Measurements from ENCODE around the gene ARID1A. TPM values are rescaled to one million over a fixed set of nuclear protein-coding genes. Genes with fewer than 3 reads are reported as not detected.
A peak's percentile ranks its signal among the peaks of the same experiment; 100 is the strongest.

Gene ARID1A
- total and polyA plus RNA-seq, 2 experiments from 2014 or later, result 8.2 to 13.4 TPM

GRCh38 chr1:26782521-26783212 lies 86.9 kb downstream of the ARID1A start:
- no peak for TF ChIP-seq EZH2 (IDR thresholded peaks at IDR 0.05; ENCODE audit: insufficient read depth, poor library complexity, severe bottlenecking)
- Histone ChIP-seq H3K36me3 (ENCODE audit: low read depth) (peaks cover 43% of the 10 kb centered on the region), H3K27me3 (replicated peaks; ENCODE audit: insufficient read depth) (no peaks in the 10 kb centered on the region), H2AFZ (no peak overlapping the region), H3K9me3 (ENCODE audit: low read depth) (no peaks in the 10 kb centered on the region), H3K9me2 (ENCODE audit: insufficient read depth) (no peaks in the 10 kb centered on the region), H3K79me2 (ENCODE audit: insufficient read depth) (peaks cover 50% of the 10 kb centered on the region), H3K4me3 (no peak overlapping the region), H3F3A (ENCODE audit: insufficient read depth) (peaks cover 64% of the 10 kb centered on the region), H4K20me1 (ENCODE audit: insufficient read depth) (no peaks in the 10 kb centered on the region), H3K9ac (no peak overlapping the region), H3K4me2 (ENCODE audit: unreplicated experiment) (no peak overlapping the region), H3K4me1 (ENCODE audit: insufficient read depth) (peaks cover 40% of the 10 kb centered on the region), H3K27ac (no peak overlapping the region)
- DNase-seq, result no peak
- in situ Hi-C loops (cut with MboI), result loop anchor here (10.0 kb wide), 1 partner anchor 88 kb away; the partner anchor contains the start of gene ARID1A
- WGBS, 2 experiments (ENCODE audit: low coverage in 1 of 2, low lambda C conversion rate in 2 of 2, missing lambda C conversion rate in 2 of 2), result 53 to 61% methylated on average over 3 of the region's 3 CpGs

GRCh38 chr1:26783646-26784022 lies 87.8 kb downstream of the ARID1A start:
- Histone ChIP-seq H3F3A (ENCODE audit: insufficient read depth) (peaks cover 68% of the 10 kb centered on the region), H3K4me1 (ENCODE audit: insufficient read depth) (peaks cover 42% of the 10 kb centered on the region), H3K4me3 (no peak overlapping the region), H3K9me2 (ENCODE audit: insufficient read depth) (no peaks in the 10 kb centered on the region), H3K9me3 (ENCODE audit: low read depth) (no peaks in the 10 kb centered on the region), H4K20me1 (ENCODE audit: insufficient read depth) (no peaks in the 10 kb centered on the region), H2AFZ (no peak overlapping the region), H3K9ac (no peak overlapping the region), H3K27me3 (replicated peaks; ENCODE audit: insufficient read depth) (no peaks in the 10 kb centered on the region), H3K79me2 (ENCODE audit: insufficient read depth) (peaks cover 40% of the 10 kb centered on the region), H3K36me3 (ENCODE audit: low read depth) (peaks cover 35% of the 10 kb centered on the region), H3K27ac (peak overlapping the region; percentile 98; the same call in 1 of the 2 replicates), H3K4me2 (ENCODE audit: unreplicated experiment) (no peak overlapping the region)
- no peak for TF ChIP-seq EZH2phosphoT487 (IDR thresholded peaks at IDR 0.05; ENCODE audit: insufficient read depth, low read depth)
- no peak for TF ChIP-seq EZH2 (IDR thresholded peaks at IDR 0.05; ENCODE audit: insufficient read depth, poor library complexity, severe bottlenecking)
- in situ Hi-C loops (cut with MboI), result loop anchor here (10.0 kb wide), 1 partner anchor 89 kb away; the partner anchor contains the start of gene ARID1A
- DNase-seq, result no peak
- WGBS, 2 experiments (ENCODE audit: low coverage in 1 of 2, low lambda C conversion rate in 2 of 2, missing lambda C conversion rate in 2 of 2), result 89% methylated on average over 5 of the region's 5 CpGs

- Histone ChIP-seq H3K9me3 (ENCODE audit: low read depth) (no peaks in the 10 kb centered on the region), H4K20me1 (ENCODE audit: insufficient read depth) (no peaks in the 10 kb centered on the region), H3K4me1 (ENCODE audit: insufficient read depth) (peaks cover 44% of the 10 kb centered on the region), H2AFZ (no peak overlapping the region), H3K4me3 (no peak overlapping the region), H3K36me3 (ENCODE audit: low read depth) (peaks cover 29% of the 10 kb centered on the region), H3K27ac (peak overlapping the region; percentile 98), H3K9me2 (ENCODE audit: insufficient read depth) (no peaks in the 10 kb centered on the region), H3F3A (ENCODE audit: insufficient read depth) (peaks cover 71% of the 10 kb centered on the region), H3K79me2 (ENCODE audit: insufficient read depth) (peaks cover 36% of the 10 kb centered on the region), H3K9ac (no peak overlapping the region), H3K4me2 (ENCODE audit: unreplicated experiment) (no peak overlapping the region), H3K27me3 (replicated peaks; ENCODE audit: insufficient read depth) (no peaks in the 10 kb centered on the region)
- DNase-seq, result peak; percentile 60
- whole genome bisulfite sequencing, 2 experiments (ENCODE audit: low coverage in 1 of 2, low lambda C conversion rate in 2 of 2, missing lambda C conversion rate in 2 of 2), result 88 to 89% methylated on average over 2 of the region's 2 CpGs
- TF ChIP-seq EZH2phosphoT487 (IDR thresholded peaks at IDR 0.05; ENCODE audit: insufficient read depth, low read depth), result no peak
- no peak for TF ChIP-seq EZH2 (IDR thresholded peaks at IDR 0.05; ENCODE audit: insufficient read depth, poor library complexity, severe bottlenecking)
- in situ Hi-C loops (cut with MboI), result loop anchor here (10.0 kb wide), 1 partner anchor 89 kb away; the partner anchor contains the start of gene ARID1A
Measured at GRCh38 chr1:26784023-26784871, 88.4 kb downstream of the ARID1A start.

GRCh38 chr1:26784886-26785285 lies 89.1 kb downstream of the ARID1A start:
- H3F3A ChIP-seq (ENCODE audit: insufficient read depth), result peaks cover 71% of the 10 kb centered on the region
- H3K4me3 ChIP-seq, result no peak overlapping the region
- peaks cover 28% of the 10 kb centered on the region for H3K36me3 ChIP-seq (ENCODE audit: low read depth)
- peak overlapping the region; percentile 98 for H3K27ac ChIP-seq
- H3K79me2 ChIP-seq (ENCODE audit: insufficient read depth), result peaks cover 39% of the 10 kb centered on the region
- WGBS, 2 experiments (ENCODE audit: low coverage in 1 of 2, low lambda C conversion rate in 2 of 2, missing lambda C conversion rate in 2 of 2), result 97 to 100% methylated on average over 1 of the region's 1 CpG
- H3K9me3 ChIP-seq (ENCODE audit: low read depth), result no peaks in the 10 kb centered on the region
- no peaks in the 10 kb centered on the region for H3K27me3 ChIP-seq (replicated peaks; ENCODE audit: insufficient read depth)
- in situ Hi-C loops (cut with MboI), result loop anchor here (10.0 kb wide), 1 partner anchor 90 kb away; the partner anchor contains the start of gene ARID1A
- DNase-seq, result no peak
- H3K4me2 ChIP-seq (ENCODE audit: unreplicated experiment), result no peak overlapping the region
- H4K20me1 ChIP-seq (ENCODE audit: insufficient read depth), result no peaks in the 10 kb centered on the region
- H3K9ac ChIP-seq, result no peak overlapping the region
- H3K4me1 ChIP-seq (ENCODE audit: insufficient read depth), result peaks cover 44% of the 10 kb centered on the region
- H3K9me2 ChIP-seq (ENCODE audit: insufficient read depth), result no peaks in the 10 kb centered on the region
- H2AFZ ChIP-seq, result no peak overlapping the region
- no peak for TF ChIP-seq EZH2 (IDR thresholded peaks at IDR 0.05; ENCODE audit: insufficient read depth, poor library complexity, severe bottlenecking)
- no peak for TF ChIP-seq EZH2phosphoT487 (IDR thresholded peaks at IDR 0.05; ENCODE audit: insufficient read depth, low read depth)
